ENCODE measurements around the gene CDC42. TPM values are rescaled to one million over a fixed set of nuclear protein-coding genes. Genes with fewer than 3 reads are reported as not detected.

Gene CDC42
- total RNA-seq, 4 donors from 2014 or later, result 120 to 187 (median 171) TPM

GRCh38 chr1:22043198-22043769 lies 9.2 kb upstream of the CDC42 start:
- Histone ChIP-seq H3K4me1 (peaks cover 0 to 17% (median 12%) of the 10 kb centered on the region in 4 donors), H3K4me3 (no peak overlapping the region), H3K36me3 (no peaks in the 10 kb centered on the region), H3K27ac (no peak overlapping the region), H3K27me3 (no peaks in the 10 kb centered on the region), H3K9me3 (no peaks in the 10 kb centered on the region)
- DNase-seq (ENCODE audit: low spot score in 2 of 2), result no peak
- TF ChIP-seq CTCF (IDR thresholded peaks at IDR 0.05), result no peak
- no peak for TF ChIP-seq EP300 (IDR thresholded peaks at IDR 0.05)
- no peak for TF ChIP-seq POLR2A (IDR thresholded peaks at IDR 0.05)
- 72 to 84% methylated on average over 3 of the region's 3 CpGs for WGBS, 2 donors

GRCh38 chr1:22044690-22045420 lies 7.7 kb upstream of the CDC42 start:
- TF ChIP-seq EP300 (IDR thresholded peaks at IDR 0.05) (no peak), CTCF (IDR thresholded peaks at IDR 0.05) (no peak), POLR2A (IDR thresholded peaks at IDR 0.05) (no peak)
- DNase-seq (ENCODE audit: low spot score in 2 of 2), result no peak
- Histone ChIP-seq H3K4me1 (peaks cover 0 to 7% (median 5%) of the 10 kb centered on the region in 4 donors), H3K9me3 (no peaks in the 10 kb centered on the region), H3K27ac (no peak overlapping the region), H3K27me3 (no peaks in the 10 kb centered on the region), H3K4me3 (no peak overlapping the region), H3K36me3 (no peaks in the 10 kb centered on the region)
- WGBS, 2 donors, result 75 to 76% methylated on average over 3 of the region's 3 CpGs

DNA sequence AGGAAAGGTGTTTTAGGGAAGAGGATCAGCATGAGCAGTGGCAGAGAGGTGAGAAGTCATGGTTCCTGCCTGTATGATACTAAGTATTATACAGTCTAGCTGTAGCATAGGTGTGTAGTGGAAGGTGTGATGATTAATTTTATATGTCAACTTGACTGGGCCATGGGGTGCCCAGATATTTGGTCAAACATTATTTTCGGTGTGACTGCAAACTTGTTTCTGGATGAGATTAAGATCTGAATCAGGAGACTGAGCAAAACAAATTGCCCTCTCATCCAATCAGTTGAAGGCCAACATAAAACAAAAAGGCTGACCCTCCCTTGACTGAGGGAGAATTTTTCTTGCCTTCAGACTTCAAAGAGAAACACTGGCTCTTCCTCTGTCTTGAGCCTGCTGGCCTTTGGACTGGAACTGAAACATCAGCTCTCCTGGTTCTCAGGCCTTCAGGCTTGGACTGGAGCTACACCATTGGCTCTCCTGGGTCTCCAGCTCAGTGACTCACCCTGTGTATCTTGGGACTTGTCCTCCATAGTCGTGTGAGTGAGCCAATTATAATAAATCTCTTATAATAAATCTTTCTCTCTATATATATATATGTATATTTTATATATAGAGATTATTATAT lies 6.8 kb upstream of the CDC42 start:
- TF ChIP-seq EP300 (IDR thresholded peaks at IDR 0.05) (no peak), POLR2A (IDR thresholded peaks at IDR 0.05) (no peak), CTCF (IDR thresholded peaks at IDR 0.05) (no peak)
- Histone ChIP-seq H3K9me3 (no peaks in the 10 kb centered on the region), H3K36me3 (no peaks in the 10 kb centered on the region), H3K27ac (no peak overlapping the region), H3K4me3 (no peak overlapping the region), H3K4me1 (no peaks in the 10 kb centered on the region), H3K27me3 (no peaks in the 10 kb centered on the region)
- DNase-seq (ENCODE audit: low spot score in 2 of 2), result no peak
- 66 to 72% methylated on average over 2 of the region's 2 CpGs for WGBS, 2 donors

DNA sequence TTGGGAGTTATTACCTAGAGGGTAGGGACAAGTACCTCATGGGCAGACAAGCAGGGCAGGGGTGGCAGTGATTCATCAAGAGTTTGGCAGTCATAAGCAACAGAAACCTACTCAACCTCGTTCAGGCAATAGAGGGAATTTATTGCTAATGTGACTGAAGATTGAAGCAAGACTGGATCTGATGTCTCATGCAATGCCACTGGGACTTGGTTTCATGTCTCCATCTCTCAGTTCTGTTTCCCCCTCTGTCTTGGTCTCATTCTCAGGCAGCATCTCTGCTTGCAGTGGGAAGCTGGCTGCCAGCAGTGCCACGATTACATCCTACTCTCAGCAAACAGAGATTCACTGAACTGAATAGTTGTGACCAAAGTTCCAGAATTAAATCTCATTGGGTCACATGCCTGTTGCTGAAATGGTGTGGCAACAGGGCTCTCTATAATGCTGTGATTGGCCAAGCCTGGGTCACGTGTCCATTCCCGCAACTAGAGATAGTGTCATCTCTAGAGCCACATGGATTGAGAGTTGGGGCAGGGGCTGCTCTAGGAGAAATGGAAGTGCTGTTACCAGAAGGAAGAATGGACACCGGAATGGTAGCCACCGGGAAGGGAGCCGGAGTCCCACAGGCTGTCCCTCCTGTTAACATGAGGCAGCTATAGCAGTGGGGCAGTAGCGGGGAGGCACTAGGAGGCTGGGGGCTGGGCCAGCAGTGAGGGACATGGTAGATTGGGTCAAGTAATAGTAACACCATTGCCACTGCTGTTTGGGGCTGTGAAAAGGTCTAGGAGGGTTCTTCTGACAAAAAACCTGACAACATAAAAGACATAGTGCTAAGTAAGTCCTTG lies 3.9 kb upstream of the CDC42 start:
- DNase-seq (ENCODE audit: low spot score in 2 of 2), result no peak
- H3K4me1 ChIP-seq, result peaks cover 0 to 6% (median under 1%) of the 10 kb centered on the region in 4 donors
- no peaks in the 10 kb centered on the region for H3K27me3 ChIP-seq
- H3K4me3 ChIP-seq, result no peak overlapping the region
- WGBS, 2 donors, result 67 to 72% methylated on average over 8 of the region's 8 CpGs
- H3K27ac ChIP-seq, result peak overlapping the region in 2 of 4 donors; percentile 27 to 71
- TF ChIP-seq CTCF (IDR thresholded peaks at IDR 0.05) (no peak), POLR2A (IDR thresholded peaks at IDR 0.05) (no peak), EP300 (IDR thresholded peaks at IDR 0.05) (no peak)
- H3K36me3 ChIP-seq, result no peaks in the 10 kb centered on the region
- H3K9me3 ChIP-seq, result no peaks in the 10 kb centered on the region
